Astrocyte of the spinal cord (primary cell): ENCODE results near the gene RAB10.
"Not testable (repeated sequence)": the region's sequence is repeated elsewhere in the genome, so short reads cannot be mapped to it uniquely, and the experiment has no call there.

Experiments
- DNase-seq: peaks from one replicate; pipeline ENCODE4 v3.0.0; 2011; ENCODE audit warnings: low read depth, low spot score
- H3K4me3 ChIP-seq: 2 replicates; pipeline ENCODE4 v1.5.1; 2011; ENCODE audit warnings: low read depth, mild to moderate bottlenecking, low read length, moderate library complexity
- in situ Hi-C: cut with HindIII; loops from 2 replicates; pipeline ENCODE4 v1.10.0; 2017; ENCODE audit warnings: low sequenced_read_pairs
- TF ChIP-seq, protein P1 (sequence below): IDR thresholded peaks from 2 replicates; pipeline ENCODE4 v1.5.1; 2012; ENCODE audit warnings: low read depth, mild to moderate bottlenecking, low read length, inconsistent platforms

Gene RAB10

DNA sequence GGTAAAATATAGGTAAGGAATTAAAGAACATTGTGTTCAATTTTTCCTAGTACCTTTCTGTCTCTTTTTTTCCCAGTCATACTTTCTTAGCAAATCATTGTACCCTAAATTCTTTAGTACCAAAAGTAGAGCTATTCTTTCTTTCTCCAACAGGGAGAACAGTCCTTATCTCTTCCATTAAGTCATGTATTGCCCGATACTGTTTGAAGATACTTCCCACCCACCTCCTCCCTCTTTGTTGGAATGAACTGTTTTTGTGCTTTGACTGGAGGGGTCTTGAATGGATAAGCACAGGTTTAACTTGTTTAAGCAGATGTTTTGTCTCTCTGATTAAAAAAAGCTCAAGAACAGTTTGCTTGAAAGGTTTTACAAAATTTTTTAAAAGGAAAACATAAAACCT lies 41.3 kb downstream of the RAB10 start:
- in situ Hi-C loops: no loop called here
- DNase-seq: no peak
- H3K4me3 ChIP-seq: no peak overlapping the region
- TF ChIP-seq, protein P1, sequence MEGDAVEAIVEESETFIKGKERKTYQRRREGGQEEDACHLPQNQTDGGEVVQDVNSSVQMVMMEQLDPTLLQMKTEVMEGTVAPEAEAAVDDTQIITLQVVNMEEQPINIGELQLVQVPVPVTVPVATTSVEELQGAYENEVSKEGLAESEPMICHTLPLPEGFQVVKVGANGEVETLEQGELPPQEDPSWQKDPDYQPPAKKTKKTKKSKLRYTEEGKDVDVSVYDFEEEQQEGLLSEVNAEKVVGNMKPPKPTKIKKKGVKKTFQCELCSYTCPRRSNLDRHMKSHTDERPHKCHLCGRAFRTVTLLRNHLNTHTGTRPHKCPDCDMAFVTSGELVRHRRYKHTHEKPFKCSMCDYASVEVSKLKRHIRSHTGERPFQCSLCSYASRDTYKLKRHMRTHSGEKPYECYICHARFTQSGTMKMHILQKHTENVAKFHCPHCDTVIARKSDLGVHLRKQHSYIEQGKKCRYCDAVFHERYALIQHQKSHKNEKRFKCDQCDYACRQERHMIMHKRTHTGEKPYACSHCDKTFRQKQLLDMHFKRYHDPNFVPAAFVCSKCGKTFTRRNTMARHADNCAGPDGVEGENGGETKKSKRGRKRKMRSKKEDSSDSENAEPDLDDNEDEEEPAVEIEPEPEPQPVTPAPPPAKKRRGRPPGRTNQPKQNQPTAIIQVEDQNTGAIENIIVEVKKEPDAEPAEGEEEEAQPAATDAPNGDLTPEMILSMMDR: no peak

DNA sequence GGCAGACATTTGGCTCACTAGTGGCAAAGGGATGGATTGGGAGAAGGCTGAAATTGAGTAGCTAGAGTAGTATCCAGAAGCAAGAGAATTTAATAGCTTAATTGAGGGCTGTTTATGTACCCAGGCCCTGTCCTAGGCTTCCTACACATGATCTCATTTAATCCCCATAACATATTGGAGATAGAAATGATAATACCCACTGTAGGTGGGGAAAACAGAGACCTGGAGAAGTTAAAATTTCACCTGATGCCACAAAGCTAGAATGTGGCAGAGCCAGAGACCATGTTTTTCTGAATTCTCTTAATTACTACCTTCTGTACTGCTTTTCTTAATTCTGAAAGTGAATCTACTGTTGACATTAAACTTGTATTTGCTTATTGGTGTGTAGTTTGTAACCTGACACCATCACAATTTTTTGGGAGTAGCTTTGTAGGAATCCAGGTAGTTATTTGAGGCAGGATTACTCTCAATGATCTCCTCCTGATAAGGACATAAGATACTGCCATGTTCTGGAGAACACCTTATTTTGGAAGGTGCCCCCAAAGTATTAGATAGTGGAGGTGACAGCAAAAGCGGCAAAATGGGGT lies 42.2 kb downstream of the RAB10 start:
- in situ Hi-C loops: no loop called here
- DNase-seq: no peak
- TF ChIP-seq, protein P1: no peak
- no peak overlapping the region for H3K4me3 ChIP-seq

DNA sequence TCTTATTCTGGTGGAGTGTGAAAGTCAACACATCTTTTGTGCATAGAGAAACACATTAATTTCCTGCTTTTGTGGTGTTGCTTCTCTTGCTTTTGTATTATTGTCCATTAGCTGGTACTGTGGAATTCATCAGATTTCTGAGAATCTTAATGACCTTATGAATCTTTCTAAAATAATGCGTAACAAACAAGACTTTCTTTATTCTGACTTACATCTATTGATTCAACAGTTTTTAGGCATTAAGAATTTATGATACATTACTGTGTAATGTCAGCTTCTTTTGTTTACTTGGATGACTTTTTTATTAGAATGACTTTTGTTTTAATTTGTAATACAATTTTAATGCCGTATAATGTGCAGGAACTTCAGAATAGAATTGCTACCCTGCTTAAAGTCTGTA lies 43.4 kb downstream of the RAB10 start:
- in situ Hi-C loops: no loop called here
- TF ChIP-seq, protein P1: no peak
- no peak overlapping the region for H3K4me3 ChIP-seq
- DNase-seq: no peak

DNA sequence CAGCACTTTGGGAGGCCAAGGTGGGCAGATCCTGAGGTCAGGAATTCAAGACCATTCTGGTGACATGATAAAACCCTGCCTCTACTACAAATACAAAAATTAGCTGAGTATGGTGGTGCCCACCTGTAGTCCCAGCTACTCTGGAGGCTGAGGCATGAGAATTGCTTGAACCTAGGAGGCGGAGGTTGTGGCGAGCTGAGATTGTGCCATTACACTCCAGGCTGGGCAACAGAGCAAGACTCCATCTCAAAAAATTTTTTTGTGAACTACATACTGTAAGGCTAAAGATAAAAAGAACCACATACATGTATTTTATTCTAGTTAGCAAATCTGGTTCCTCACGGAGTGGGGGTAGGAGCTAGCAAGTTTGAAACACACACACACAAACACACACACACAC lies 45.1 kb downstream of the RAB10 start:
- in situ Hi-C loops: no loop called here
- DNase-seq: no peak
- no peak overlapping the region for H3K4me3 ChIP-seq
- TF ChIP-seq, protein P1: no peak

DNA sequence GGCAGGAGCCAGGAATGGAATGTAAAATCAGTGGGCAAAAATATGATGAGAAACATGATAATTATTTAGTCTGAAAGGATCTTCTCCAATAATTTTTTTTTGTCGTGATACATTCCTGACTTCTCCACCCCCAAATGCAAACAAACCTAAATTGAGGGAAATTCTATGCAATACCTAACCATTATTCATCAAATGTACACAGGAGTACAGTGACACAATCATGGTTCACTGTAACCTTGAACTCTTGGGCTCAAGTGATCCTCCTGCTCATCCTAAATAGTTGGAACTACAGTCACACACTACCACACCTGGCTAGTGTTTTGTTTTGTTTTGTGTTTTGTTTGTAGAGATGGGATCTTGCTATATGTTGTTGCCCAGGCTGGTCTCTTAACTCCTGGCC lies 46.5 kb downstream of the RAB10 start:
- no peak for DNase-seq
- no peak overlapping the region for H3K4me3 ChIP-seq
- TF ChIP-seq, protein P1: no peak
- in situ Hi-C loops: no loop called here

DNA sequence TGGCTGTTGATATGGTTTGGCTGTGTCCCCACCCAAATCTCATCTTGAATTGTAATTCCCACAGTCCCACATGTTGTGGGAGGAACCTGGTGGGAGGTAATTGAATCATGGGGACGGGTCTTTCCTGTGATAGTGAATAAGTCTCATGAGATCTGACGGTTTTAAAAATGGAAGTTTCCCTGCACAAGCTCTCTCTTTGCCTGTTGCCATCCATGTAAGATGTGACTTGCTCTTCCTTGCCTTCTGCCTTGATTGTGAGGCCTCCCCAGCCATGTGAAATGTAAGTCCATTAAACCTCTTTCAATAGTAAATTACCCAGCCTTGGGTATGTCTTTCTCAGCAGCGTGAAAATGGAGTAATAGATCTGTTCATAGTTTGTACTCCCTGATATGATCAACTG lies 47.0 kb downstream of the RAB10 start:
- in situ Hi-C loops, H3K4me3 ChIP-seq, DNase-seq: not testable (repeated sequence)

DNA sequence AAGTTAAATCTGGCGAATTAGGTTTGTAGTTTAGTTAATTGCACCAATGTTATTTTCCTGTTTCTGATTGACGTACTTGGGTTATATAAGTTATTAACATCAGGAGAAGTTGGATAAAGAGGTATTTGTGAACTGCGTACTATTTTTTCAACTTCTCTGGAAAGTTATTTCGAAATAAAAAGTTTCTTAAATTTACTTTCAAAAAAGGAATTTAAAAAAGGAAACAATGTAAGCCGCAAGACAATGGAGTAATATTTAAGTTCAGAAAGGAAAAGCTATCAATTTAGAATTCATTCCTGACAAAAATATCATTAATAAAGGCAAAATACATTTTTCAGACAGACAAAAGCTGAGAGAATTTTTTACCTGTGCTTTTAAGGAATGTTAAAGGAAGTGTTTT lies 47.7 kb downstream of the RAB10 start:
- no peak for DNase-seq
- TF ChIP-seq, protein P1: no peak
- H3K4me3 ChIP-seq: no peak overlapping the region
- in situ Hi-C loops: no loop called here
